Smooth muscle cell (in vitro differentiated cells): Measurements from ENCODE around the gene KIF23. TPM values are rescaled to one million over a fixed set of nuclear protein-coding genes. Genes with fewer than 3 reads are reported as not detected.
"Not testable (repeated sequence)": the region's sequence is repeated elsewhere in the genome, so short reads cannot be mapped to it uniquely, and the experiment has no call there.

Source experiments
- DNase-seq: peaks from one replicate; lab custom pipeline; 2025; ENCODE audit not compliant: unreplicated experiment; lab: John Stamatoyannopoulos, UW
- H2AFZ ChIP-seq: fragments of 200-600 bp; sonication (generic); 2 replicates; pipeline ENCODE4 v1.6.0; 2016; ENCODE audit warnings: antibody characterized with exemption, low read depth, mild to moderate bottlenecking
- H3F3A ChIP-seq: fragments of 200-600 bp; sonication (generic); 2 replicates; pipeline ENCODE4 v1.6.0; 2017; ENCODE audit warnings: antibody characterized with exemption, low read depth
- H3K27ac ChIP-seq: fragments of 200-600 bp; sonication (generic); 2 replicates; pipeline ENCODE4 v1.5.1; 2016; ENCODE audit warnings: low read depth, mild to moderate bottlenecking
- H3K27me3 ChIP-seq: fragments of 200-600 bp; sonication (generic); 2 replicates; pipeline ENCODE4 v1.6.1; 2016; ENCODE audit warnings: low read depth, mild to moderate bottlenecking
- H3K36me3 ChIP-seq: fragments of 200-600 bp; sonication (generic); 2 replicates; pipeline ENCODE4 v1.5.1; 2016; ENCODE audit warnings: low read depth
- H3K4me1 ChIP-seq: fragments of 200-600 bp; sonication (generic); 2 replicates; pipeline ENCODE4 v1.5.1; 2016; ENCODE audit warnings: low read depth
- H3K4me2 ChIP-seq: fragments of 200-600 bp; sonication (generic); 2 replicates; pipeline ENCODE4 v1.6.0; 2016; ENCODE audit warnings: mild to moderate bottlenecking
- H3K4me3 ChIP-seq: fragments of 200-600 bp; sonication (generic); 2 replicates; pipeline ENCODE4 v1.5.1; 2016; ENCODE audit warnings: mild to moderate bottlenecking
- H3K79me2 ChIP-seq: fragments of 200-600 bp; sonication (generic); 2 replicates; pipeline ENCODE4 v1.6.0; 2016; ENCODE audit warnings: low read depth, mild to moderate bottlenecking
- H3K9ac ChIP-seq: fragments of 200-600 bp; sonication (generic); 2 replicates; pipeline ENCODE4 v1.6.0; 2016; ENCODE audit warnings: low read depth
- H3K9me3 ChIP-seq: fragments of 200-600 bp; sonication (generic); replicated peaks from 2 replicates; pipeline ENCODE4 v1.5.1; 2016; ENCODE audit warnings: low read depth
- H4K20me1 ChIP-seq: fragments of 200-600 bp; sonication (generic); 2 replicates; pipeline ENCODE4 v1.6.0; 2016; ENCODE audit warnings: low read depth
- WGBS: methylation state at CpG from one replicate; pipeline ENCODE4 v1.1.7; 2016; ENCODE audit warnings: low lambda C conversion rate; 5-methylcytosine and 5-hydroxymethylcytosine counted together
- polyA plus RNA-seq: library from polyadenylated mRNA; unstranded; fragments of >200 nt; fragmentation: Nextera tagmentation; extraction: Ambion mirVana; gene quantifications from 2 replicates; pipeline ENCODE4 v1.2.1, GENCODE V29; 2016
- total RNA-seq: library from RNA; depleted of rRNA; stranded (reverse); fragments of >200 nt; gene quantifications from 2 replicates; pipeline ENCODE4 v1.2.3, GENCODE V29; 2014
- TF ChIP-seq, protein P1 (sequence below): fragments of 200-600 bp; sonication (generic); IDR thresholded peaks from 2 replicates; pipeline ENCODE4 v1.5.1; 2017; ENCODE audit warnings: borderline replicate concordance, mild to moderate bottlenecking, antibody characterized with exemption; ENCODE audit not compliant: insufficient read depth, poor library complexity, severe bottlenecking

Gene KIF23
- total and polyA plus RNA-seq, 2 experiments from 2014 or later = 14.3 to 44.1 TPM

DNA sequence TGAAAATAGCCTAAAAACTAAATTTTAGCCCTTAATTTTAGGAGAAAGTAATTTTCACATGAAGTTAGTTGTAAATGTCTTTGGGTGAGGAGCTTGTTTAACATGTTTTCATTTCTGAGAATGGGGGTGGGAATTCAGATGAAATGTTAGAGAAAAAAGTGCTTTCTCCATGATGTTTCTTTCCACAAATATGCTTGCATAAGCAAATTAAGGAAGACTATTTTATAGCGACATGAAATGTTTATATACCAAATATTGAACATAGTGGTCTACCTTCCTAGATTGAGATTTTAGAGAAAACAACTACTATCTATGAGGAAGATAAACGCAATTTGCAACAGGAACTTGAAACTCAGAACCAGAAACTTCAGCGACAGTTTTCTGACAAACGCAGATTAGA lies 25.5 kb downstream of the KIF23 start:
- 93% methylated on average over 4 of the region's 4 CpGs for WGBS
- H3K36me3 ChIP-seq = peaks cover 3% of the 10 kb centered on the region

GRCh38 chr15:69443032-69443611 lies 29.0 kb downstream of the KIF23 start:
- no peak overlapping the region for H3K9ac ChIP-seq
- no peaks in the 10 kb centered on the region for H3K79me2 ChIP-seq
- H3K4me1 ChIP-seq = no peaks in the 10 kb centered on the region
- H3K27ac ChIP-seq = no peak overlapping the region
- H3K36me3 ChIP-seq = no peaks in the 10 kb centered on the region
- H3K27me3 ChIP-seq = no peaks in the 10 kb centered on the region
- H3K4me2 ChIP-seq = no peak overlapping the region
- no peaks in the 10 kb centered on the region for H3K9me3 ChIP-seq
- H4K20me1 ChIP-seq = no peaks in the 10 kb centered on the region
- H2AFZ ChIP-seq = no peak overlapping the region
- TF ChIP-seq, protein P1, sequence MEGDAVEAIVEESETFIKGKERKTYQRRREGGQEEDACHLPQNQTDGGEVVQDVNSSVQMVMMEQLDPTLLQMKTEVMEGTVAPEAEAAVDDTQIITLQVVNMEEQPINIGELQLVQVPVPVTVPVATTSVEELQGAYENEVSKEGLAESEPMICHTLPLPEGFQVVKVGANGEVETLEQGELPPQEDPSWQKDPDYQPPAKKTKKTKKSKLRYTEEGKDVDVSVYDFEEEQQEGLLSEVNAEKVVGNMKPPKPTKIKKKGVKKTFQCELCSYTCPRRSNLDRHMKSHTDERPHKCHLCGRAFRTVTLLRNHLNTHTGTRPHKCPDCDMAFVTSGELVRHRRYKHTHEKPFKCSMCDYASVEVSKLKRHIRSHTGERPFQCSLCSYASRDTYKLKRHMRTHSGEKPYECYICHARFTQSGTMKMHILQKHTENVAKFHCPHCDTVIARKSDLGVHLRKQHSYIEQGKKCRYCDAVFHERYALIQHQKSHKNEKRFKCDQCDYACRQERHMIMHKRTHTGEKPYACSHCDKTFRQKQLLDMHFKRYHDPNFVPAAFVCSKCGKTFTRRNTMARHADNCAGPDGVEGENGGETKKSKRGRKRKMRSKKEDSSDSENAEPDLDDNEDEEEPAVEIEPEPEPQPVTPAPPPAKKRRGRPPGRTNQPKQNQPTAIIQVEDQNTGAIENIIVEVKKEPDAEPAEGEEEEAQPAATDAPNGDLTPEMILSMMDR = no peak
- DNase-seq = no peak
- no peaks in the 10 kb centered on the region for H3F3A ChIP-seq
- 94% methylated on average over 5 of the region's 5 CpGs for WGBS
- H3K4me3 ChIP-seq = no peak overlapping the region

More for the DNA sequence above, 25.5 kb downstream of the KIF23 start:
- no peak overlapping the region for H3K4me3 ChIP-seq
- TF ChIP-seq, protein P1 = no peak
- H4K20me1 ChIP-seq = no peaks in the 10 kb centered on the region
- no peak overlapping the region for H3K4me2 ChIP-seq
- no peaks in the 10 kb centered on the region for H3K27me3 ChIP-seq
- no peak overlapping the region for H2AFZ ChIP-seq
- no peaks in the 10 kb centered on the region for H3F3A ChIP-seq
- H3K79me2 ChIP-seq = no peaks in the 10 kb centered on the region
- H3K4me1 ChIP-seq = no peaks in the 10 kb centered on the region
- DNase-seq = no peak
- H3K9me3 ChIP-seq = no peaks in the 10 kb centered on the region
- H3K27ac ChIP-seq = no peak overlapping the region
- no peak overlapping the region for H3K9ac ChIP-seq

DNA sequence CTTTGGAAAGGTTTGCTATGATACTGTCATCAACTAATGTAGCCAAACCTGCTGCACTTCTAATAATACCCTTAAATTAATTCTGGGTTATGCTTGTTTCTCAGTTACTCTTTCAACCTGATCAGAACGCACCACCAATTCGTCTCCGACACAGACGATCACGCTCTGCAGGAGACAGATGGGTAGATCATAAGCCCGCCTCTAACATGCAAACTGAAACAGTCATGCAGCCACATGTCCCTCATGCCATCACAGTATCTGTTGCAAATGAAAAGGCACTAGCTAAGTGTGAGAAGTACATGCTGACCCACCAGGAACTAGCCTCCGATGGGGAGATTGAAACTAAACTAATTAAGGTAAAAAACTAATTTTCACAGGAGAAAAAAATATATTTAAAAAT lies 30.5 kb downstream of the KIF23 start:
- H3K27me3 ChIP-seq = no peaks in the 10 kb centered on the region
- no peak overlapping the region for H3K4me2 ChIP-seq
- no peak for DNase-seq
- H3K9me3 ChIP-seq = no peaks in the 10 kb centered on the region
- H3K36me3 ChIP-seq = no peaks in the 10 kb centered on the region
- H3K9ac ChIP-seq = no peak overlapping the region
- over 99% methylated on average over 7 of the region's 7 CpGs for WGBS
- no peaks in the 10 kb centered on the region for H3K79me2 ChIP-seq
- TF ChIP-seq, protein P1 = no peak
- no peak overlapping the region for H2AFZ ChIP-seq
- no peak overlapping the region for H3K4me3 ChIP-seq
- no peaks in the 10 kb centered on the region for H4K20me1 ChIP-seq
- no peaks in the 10 kb centered on the region for H3F3A ChIP-seq
- no peak overlapping the region for H3K27ac ChIP-seq
- no peaks in the 10 kb centered on the region for H3K4me1 ChIP-seq

GRCh38 chr15:69446953-69447352 lies 32.8 kb downstream of the KIF23 start:
- Histone ChIP-seq H3K79me2 (no peaks in the 10 kb centered on the region), H3K4me2 (no peak overlapping the region), H3K27ac (no peak overlapping the region), H3K27me3 (no peaks in the 10 kb centered on the region), H3F3A (peaks cover 11% of the 10 kb centered on the region), H4K20me1 (no peaks in the 10 kb centered on the region), H3K4me3 (no peak overlapping the region), H3K4me1 (peaks cover 6% of the 10 kb centered on the region), H3K9me3 (no peaks in the 10 kb centered on the region), H3K36me3 (no peaks in the 10 kb centered on the region), H2AFZ (no peak overlapping the region), H3K9ac (no peak overlapping the region)
- DNase-seq = no peak
- WGBS = 59% methylated on average over 2 of the region's 2 CpGs
- TF ChIP-seq, protein P1 = no peak

- Histone ChIP-seq H3K4me1 (peaks cover 17% of the 10 kb centered on the region), H4K20me1 (peaks cover 25% of the 10 kb centered on the region)
- not testable (repeated sequence) for H3K9me3 ChIP-seq
Measured at GRCh38 chr15:69450221-69450620, 36.1 kb downstream of the KIF23 start.

More at GRCh38 chr15:69450221-69450620, 36.1 kb downstream of the KIF23 start:
- not testable (repeated sequence) for DNase-seq, H3K4me3 ChIP-seq, H2AFZ ChIP-seq, H3K9ac ChIP-seq, H3K27me3 ChIP-seq, H3K4me2 ChIP-seq, H3K27ac ChIP-seq, H3K36me3 ChIP-seq
- peaks cover 25% of the 10 kb centered on the region for H3K79me2 ChIP-seq
- H3F3A ChIP-seq = peaks cover 26% of the 10 kb centered on the region
- 99% methylated on average over 4 of the region's 4 CpGs for WGBS
